Prostate gland (tissue), 2 donors: Measurements from ENCODE around the gene RETREG2.

Source experiments
- CTCF ChIP-seq, 4 experiments: fragments of 200-600 bp in 2 of 4; fragments of 450-650 bp in 2 of 4; sonication (generic) in 2 of 4; IDR thresholded peaks; 1 replicate in 3 of 4; 2 replicates in 1 of 4; pipeline ENCODE4 v1.5.1; 2016 to 2019; ENCODE audit warnings: antibody characterized with exemption in 4 of 4, mild to moderate bottlenecking in 2 of 4, moderate library complexity in 2 of 4
- POLR2A ChIP-seq: fragments of 450-650 bp; IDR thresholded peaks from one replicate; pipeline ENCODE4 v1.6.1; 2016; ENCODE audit warnings: antibody characterized with exemption, mild to moderate bottlenecking

- peak; percentile 98 to 99 (median 98) for TF ChIP-seq CTCF (IDR thresholded peaks at IDR 0.05)
- TF ChIP-seq POLR2A, result peak; percentile 66
These were observed 17.7 kb upstream of the RETREG2 start, which contains the start of gene NHEJ1 for GRCh38 chr2:219160186-219161017.
